Activated naive CD8-positive, alpha-beta T cell treated with anti-CD3 and anti-CD28 coated beads, Interleukin-2, amount 50 U/mL, for 16 hours (primary cell): ENCODE results near the gene ZAR1L.

ENCODE experiments used
- DNase-seq: peaks from one replicate; pipeline ENCODE4 v3.0.0-alpha.2; 2020; ENCODE audit warnings: low read depth, low spot score

ZAR1L gene

DNA sequence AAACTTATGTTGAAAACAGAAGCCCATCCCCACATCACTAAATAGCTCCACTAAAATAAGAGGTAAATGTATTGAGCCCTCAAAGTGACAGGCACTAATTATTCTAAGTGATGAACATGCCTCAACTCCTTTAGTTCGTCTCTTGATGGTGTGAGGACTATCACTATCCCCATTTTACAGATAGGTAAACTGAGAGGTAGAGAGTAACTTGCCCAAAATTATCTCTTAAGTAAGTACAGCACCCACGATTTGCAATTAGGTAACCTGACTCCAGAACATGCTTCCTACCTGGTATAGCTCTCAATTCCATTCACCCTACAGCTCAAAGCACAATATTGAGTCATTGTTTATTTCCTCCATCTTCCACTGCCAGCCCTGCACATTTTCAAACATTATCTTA lies 12.7 kb downstream of the ZAR1L start:
- DNase-seq, result no peak

DNA sequence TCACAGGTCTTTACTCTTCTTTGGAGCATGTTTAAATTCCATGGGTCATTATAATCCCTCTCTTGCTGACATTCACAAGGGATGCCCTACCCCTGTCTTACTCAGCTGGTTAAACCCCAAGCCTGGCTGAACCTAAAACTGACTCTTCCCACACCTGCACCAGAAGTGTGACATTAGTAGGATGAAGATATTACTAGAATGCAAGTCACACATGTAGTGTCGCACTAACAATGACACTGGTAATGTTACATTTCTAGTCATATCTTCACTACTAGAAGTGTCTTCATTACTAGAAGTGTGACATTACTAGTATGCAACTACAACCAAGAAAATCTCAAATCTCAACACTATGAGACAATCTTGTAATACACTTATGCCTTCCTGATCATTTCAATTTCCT lies 14.2 kb downstream of the ZAR1L start:
- DNase-seq, result no peak

DNA sequence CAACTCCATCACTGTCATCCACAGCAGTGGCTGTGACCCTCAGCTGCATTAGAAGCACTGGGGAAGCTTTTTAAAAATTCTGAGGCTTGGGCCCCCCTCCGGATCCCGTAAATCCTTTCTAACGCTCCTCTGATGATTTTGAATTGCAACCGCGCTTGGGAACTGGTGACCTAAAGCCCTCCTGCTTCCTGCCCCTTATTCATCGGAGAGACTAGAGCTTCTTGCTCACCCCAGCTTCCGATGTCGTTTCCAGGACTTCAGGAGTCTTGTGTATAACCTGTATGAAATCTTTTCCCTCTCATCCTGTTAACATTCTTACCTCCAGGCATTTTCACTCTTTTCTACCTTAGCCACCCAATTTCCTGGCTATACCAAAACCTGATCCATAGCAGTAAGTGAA lies 14.8 kb downstream of the ZAR1L start:
- DNase-seq, result no peak

DNA sequence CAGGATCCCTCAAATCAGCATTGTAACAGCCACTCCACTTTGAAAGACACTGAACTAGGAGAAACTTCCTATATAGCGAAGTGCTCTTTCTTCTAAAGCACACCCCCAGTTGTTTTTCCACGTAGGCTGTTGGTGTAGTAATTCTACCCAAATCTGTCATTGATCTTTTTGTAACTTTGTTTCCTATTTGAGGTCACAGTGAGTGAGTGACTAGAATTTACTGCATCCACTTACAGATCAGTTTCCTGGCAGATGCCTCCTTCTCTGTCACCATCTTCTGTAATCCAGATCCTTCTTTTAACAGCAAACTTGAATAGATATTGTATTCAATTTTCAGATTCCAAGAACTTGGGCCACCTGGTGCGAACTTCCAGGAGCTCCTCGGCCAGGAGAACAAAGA lies 15.3 kb downstream of the ZAR1L start:
- DNase-seq, result no peak

DNA sequence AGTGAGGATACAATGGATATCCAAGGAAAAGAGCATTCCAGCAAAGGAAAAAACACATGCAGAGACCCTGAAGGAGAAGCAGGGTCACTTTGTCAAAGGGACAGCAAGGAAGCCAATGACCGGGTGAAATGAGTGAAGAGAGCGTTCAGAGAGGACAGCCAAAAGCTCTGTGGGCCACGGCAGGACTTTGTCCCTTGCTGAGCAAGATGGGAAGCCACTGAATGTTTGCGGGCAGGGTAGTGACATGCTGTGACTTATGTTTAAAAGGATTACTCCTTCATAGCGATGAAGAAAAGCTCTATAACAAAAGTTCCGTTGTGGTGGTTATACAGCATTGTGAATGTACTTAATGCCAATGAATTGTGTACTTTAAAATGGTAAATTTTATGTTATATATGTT lies 16.5 kb downstream of the ZAR1L start:
- DNase-seq, result no peak

DNA sequence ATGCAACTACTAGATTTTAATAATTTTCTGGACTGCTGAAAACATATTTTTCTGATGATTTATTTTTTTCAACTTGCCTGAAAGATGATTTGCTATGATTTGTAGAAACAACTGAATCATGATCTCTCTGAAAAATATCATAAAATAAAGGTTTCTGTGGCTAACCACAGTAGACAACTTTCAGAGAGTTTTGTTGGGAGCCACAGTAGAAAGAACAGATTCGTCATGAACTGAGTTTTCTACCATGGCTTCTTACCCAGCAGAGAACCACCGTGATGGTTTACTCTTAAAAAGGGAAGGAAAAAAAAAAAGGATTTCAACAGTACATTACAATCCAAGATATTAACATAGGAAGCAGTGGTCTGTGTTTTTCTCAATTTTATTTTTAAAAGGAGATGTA lies 18.0 kb downstream of the ZAR1L start:
- no peak for DNase-seq

DNA sequence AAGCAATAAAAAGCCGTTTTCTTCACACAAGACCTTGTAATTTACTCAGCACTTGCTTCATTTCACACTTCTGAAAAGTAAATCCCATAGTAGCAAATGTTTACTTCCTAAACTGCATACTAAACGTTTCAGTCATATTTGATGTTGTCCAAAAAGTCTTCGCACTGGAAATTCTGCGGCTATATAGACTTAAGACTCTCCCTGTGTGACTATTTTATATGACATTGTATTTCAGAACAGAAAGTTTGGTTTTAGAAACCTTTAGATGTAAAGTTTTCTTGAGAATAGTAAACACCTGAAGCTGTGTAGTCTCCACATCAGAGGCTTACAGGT lies 29.6 kb downstream of the ZAR1L start:
- DNase-seq, result no peak

DNA sequence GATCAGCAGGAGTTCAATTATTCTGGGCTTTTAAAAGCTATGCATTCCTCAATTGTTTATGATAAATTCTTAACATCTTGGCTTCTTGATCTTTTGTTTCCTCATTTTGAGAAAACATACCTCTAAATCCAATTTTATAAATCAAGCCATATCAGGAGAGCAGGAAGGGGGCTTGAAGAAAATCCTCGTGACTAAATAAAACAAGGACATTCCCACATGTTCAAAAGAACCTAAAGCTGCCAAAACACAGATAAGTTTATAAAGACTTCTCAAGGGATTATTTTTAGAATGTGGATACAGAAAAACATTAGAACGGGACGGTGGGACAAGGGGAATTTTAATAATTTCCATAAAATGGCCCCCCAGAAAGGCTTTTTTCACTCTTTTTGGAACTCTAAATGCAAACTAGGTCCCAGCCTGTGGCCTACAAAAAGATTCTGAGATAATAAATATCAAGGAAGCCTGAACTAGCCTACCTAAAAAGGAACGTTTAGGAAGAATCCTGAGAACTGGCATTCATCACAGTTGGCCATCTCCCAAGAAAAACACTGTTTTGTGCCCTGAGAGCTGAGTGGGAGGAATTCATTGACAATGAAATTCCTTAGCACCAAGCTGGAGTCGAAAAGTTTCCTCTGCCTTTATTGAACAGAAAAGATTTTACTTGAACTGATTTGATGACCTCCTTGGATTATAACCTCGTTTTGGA lies 30.1 kb downstream of the ZAR1L start:
- DNase-seq, result no peak

DNA sequence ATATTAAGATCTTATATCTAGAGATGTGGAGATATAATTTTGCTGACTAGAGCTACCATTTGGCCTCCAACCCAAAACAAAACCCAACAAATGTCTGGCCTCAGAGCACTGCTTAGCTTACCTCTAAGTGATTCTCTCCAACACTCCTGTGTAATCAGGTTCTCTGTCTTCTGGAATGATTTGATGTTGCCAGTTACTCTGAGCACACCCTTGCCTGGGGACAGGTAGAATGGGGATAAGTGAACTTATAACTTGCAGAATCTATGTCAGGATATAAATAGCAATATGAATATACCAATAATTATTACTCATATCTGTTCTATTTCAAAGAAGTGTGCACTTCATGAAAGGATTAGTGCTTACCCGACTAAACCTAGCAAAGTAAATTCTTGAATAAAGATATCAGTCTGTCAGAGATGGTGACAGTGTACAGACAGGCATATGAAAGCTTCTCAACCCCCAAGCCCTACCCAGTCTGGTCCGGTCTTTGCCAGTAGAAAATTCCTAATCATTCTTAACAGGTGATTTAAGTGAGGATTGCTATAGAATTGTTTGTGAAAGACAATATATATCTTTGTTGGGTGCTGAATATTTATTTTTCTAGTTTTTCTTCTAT lies 33.0 kb downstream of the ZAR1L start:
- DNase-seq, result no peak

DNA sequence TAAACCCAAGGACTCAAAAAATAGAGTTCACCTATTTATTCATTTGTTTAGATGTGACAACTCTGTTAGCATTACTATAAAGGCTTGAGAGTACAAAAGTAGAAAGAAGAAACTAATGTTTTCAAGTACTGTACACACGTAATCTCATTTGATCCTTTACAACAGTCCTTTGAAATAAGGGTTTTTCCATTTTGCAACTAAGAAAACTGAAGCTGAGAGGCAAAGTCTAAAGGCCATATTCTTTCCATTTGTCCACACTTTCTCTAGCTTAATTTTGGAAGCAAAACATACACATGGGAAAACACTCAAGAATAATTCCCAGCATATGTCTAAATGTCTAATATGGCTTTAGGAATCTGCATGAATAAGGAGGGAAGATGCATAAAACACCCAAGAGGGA lies 34.1 kb downstream of the ZAR1L start:
- DNase-seq, result no peak

DNA sequence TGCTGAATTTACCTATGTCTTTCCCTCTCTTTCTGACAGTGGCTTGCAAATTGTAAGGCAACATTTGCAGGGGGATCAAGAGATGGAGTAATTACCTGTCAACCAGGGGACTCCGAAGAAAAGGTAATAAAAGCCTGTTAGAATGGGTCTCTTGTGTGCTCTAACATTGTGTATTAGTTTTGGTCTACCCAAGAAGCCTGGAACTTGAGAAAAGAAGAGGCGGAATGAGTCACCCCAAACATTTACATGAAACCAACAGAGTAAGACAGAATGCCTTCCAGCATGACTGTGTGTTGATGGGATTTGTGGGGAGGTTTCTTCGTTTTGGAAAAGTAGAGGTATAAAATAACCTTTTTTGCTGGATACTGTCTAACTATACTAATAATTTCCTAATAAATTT lies 36.7 kb downstream of the ZAR1L start:
- no peak for DNase-seq

DNA sequence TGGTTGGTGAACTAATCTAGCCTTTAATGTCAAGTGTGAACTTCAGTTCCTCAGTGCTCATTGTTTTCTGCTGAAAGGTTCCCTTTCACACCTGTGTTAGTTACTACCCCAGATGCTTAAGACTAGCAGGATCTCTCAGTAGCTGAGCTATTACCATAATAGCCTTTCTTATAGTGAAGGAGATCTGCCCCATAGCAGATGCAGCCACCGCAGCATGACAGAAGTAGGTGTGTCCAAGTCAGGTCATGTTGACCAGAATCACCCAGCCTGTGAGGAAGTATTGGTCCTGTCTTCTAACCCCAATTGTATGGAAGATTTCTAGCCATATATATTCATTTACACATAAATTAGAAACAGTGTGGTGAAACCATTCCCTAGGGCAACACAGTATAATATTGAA lies 37.3 kb downstream of the ZAR1L start:
- DNase-seq, result no peak

DNA sequence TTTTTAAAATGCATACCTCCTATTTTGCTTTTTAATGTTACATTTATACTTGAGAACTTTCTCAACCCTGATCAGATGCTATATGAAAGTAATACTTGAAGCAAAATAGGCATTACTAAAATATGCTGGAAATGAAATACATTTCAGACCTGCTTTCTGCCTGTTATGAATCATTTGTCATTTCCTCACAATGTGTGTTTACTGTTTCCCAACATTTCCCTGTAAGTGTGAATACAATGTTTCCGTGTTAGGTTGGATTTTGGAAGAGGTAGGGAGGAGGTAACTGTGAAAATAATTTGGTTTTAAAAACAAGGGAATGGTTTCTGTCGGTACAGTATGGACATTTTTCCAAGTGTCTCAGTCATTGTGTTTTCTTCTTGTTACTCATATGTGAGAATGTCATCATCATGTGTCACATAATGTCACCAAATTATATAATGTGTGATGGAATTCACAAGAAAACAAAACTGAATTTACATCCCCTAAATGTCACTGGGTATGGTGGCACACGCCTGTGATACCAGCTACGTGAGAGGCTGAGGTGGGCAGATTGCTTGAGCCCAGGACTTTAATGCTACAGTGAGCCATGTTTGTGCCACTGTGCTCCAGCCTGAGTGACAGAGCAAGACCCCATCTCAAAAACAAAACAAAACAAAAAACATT lies 43.0 kb downstream of the ZAR1L start:
- DNase-seq, result no peak

DNA sequence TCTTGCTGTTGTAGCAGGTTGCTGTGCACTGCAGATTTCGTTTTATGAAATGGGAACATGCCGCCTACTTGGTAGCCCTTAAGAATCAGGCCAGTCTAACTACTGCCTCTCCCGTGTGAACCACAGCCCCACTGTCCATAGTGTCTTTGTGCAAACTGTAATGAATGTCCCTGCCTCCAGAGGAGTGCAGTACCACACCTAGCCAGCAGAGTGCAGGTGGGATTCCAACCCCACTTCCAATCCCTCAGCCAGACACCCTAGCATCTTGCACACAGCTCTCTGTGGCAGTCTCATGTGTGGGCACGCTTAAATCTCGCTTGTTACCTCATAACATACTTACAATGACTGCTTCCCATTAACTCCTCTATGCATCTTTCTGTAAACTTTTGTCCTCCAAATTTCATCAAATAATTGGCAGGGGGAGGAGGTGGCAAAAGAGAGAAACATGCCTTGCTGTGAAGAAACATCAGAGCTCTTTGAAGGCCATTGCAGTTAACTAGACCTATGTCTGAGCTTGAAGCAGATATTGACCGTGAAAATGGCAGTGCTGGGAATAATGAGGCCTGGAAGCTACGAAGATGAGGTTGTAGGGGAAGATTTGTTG lies 47.2 kb downstream of the ZAR1L start:
- DNase-seq, result no peak

DNA sequence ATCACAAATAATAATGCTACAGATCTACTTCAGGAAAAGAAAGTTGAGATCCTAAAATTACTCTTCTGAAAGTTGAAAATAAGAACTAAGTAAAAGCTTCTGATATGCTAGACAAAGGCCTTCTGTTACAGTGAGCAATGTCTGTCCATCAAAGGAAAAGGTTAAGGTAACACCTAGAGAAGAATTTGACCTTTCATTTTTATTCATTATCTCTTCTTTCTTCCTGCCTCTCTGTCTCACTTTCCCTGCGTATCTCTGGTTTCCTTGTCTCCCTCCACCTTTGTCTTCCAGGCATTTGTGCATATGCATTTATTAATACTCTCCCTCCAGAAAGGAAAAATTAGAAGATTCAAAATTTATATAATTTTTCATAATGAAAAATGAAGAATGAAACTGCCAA lies 49.0 kb downstream of the ZAR1L start:
- no peak for DNase-seq

DNA sequence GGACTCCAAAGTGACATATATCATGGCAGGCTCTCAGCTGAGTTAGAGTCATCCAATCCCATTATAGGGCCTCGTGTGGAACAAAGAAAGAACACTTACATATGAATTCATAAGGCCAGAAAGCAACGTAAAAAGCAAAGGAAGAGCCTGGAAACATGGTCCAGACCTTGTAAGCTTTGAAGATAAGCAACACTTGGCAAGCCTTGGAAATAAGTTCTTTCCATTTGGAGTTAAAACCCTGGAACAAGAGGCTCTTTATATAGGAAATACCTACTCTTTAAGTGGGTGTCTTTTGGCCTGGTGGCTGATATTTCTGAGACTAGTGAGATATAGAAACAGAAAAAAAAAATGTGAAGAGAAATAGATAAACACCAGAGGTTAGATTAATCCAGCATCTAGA lies 49.4 kb downstream of the ZAR1L start:
- DNase-seq, result no peak

DNA sequence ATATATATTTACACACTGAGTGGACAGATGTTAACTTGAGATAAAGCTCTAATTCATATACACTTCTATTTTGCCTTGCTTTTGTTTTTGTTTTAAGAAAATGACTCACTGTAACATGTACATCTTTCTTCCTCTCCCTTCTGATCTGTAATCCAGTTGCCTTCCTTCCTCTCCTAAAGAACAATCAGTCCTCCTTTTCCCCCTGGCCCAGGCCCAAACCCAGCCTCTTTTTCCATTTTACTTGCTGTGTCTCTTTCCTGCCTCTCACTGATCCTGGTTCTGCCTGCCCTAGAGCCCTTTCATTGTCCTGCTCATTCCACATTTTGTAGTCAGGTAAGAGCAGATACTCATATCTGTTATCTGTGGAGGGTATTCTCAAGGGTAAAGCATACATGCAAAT lies 50.8 kb downstream of the ZAR1L start:
- no peak for DNase-seq

DNA sequence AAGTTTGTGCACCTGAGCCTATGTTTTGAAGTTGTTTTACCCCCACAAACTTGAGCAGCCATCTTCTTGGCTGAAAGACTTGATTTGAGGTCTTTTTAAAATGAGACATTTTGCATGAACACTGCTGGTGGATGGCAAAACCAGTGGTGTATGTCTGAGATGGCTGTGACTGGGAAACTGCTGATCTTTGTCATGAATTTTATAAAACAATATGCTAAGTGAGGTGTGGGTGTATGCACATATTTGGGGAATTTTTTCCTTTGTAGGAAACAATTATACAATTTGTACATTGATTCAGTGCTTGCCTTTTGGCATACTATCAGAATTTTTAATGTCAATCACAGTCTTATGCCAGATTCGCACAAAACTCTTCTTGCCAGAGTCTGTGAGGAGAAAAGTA lies 52.5 kb downstream of the ZAR1L start:
- DNase-seq, result no peak

DNA sequence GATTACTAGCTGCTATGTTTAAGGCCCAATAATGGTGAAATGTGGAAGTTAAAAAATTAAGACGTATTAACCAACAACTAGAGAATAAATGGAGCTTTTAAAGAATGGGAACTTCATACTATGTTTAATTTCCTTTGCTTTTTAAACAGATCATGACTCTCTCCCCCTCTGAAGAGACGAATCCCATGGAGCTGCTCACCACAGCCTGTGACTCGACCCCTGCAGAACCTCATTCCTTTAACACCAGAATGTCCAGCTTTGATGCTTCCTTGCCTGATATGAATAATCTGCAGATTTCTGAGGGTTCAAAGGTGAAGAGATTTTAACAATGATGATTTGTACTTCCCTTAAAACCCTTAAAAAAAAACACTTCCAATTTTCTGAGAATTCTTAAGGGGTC lies 53.0 kb downstream of the ZAR1L start:
- DNase-seq, result no peak

DNA sequence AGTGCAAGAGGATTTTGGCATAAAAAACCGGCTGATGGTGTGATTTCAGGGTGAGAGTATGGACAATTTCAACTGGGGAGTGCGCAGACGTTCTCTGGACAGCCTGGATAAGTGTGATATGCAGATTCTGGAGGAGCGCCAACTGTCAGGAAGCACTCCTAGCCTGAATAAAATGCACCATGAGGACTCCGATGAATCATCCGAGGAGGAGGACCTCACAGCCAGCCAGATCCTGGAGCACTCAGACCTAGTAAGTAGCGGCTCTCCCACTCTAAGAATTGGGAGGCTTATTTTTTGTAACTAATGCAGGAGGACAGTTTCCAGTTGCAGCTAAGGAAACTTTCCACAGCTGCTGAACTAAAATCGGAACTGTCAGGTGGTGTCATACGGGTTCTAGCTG lies 53.6 kb downstream of the ZAR1L start:
- DNase-seq, result no peak

DNA sequence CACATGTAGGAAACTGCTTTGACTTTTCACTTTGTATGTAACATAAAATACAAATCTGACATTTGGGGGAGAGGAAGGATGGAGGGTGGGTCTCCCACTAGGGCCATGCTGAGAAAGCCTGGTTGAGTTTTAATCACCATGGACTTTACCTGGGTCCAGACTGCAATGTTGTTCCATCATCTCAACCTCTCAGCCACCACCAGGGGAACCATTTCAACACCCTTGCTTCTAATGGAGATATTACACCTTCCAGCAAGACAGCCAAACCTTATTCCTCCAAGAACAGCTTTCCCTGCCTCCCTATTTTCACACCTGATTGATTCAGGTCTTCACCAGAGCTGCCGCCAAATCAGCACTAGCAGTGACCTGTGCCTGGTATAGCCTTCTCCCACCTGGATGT lies 56.0 kb downstream of the ZAR1L start:
- DNase-seq, result no peak

DNA sequence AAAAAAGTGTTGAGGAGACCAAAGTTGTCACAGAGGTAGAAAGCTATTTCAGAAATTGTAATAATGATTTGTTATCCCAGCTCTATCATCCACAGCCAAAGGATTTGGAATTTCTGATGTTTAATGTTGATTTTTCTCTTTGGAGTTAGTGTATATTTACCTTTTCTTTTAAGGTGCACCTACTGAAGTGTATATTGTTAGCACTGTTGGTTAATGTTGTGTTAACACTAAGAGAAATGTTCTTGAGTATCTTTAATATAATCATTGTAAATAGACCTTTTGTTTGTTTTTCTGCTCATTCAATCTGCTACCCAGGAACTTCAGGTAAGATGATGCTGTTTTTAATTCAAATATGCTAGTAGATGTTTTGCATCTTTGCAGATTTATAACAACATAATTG lies 57.5 kb downstream of the ZAR1L start:
- DNase-seq, result no peak

DNA sequence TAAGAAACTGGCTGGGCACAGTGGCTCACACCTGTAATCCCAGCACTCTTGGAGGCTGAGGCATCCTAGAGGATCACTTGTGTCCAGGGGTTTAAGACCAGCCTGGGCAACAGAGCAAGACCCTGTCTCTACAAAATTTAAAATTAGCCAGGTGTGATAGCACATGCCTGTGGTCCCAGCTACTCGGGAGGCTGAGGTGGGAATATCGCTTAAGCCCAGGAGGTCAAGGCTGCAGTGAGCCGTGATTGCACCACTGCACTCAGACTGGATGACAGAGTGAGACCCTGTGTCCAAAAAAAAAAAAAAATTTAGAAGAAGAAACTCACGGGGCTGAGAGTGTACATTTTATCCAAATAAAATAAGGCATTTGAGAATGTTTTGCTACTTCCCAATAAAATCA lies 58.9 kb downstream of the ZAR1L start:
- no peak for DNase-seq
